HG02852 (cell line): ENCODE results near the gene KIF1A.
"Not testable (repeated sequence)": the region's sequence is repeated elsewhere in the genome, so short reads cannot be mapped to it uniquely, and the experiment has no call there.

Experiments used
- ATAC-seq: cut with Tn5 transposase; IDR thresholded peaks from one replicate; pipeline ENCODE4 v1.9.1; 2021; ENCODE audit warnings: mild to moderate bottlenecking, moderate library complexity; ENCODE audit not compliant: unreplicated experiment

The KIF1A gene

GRCh38 chr2:240687741-240688552, 132.1 kb downstream of the KIF1A start:
- no peak for ATAC-seq

GRCh38 chr2:240687045-240687740, 132.8 kb downstream of the KIF1A start:
- no peak for ATAC-seq

GRCh38 chr2:240686460-240686859, 133.6 kb downstream of the KIF1A start:
- ATAC-seq: no peak

GRCh38 chr2:240685771-240686371, 134.1 kb downstream of the KIF1A start:
- no peak for ATAC-seq

GRCh38 chr2:240683980-240684728, 135.9 kb downstream of the KIF1A start:
- ATAC-seq: not testable (repeated sequence)

- ATAC-seq: not testable (repeated sequence)
These were observed 136.6 kb downstream of the KIF1A start for GRCh38 chr2:240683329-240683979.

GRCh38 chr2:240682431-240683224, 137.4 kb downstream of the KIF1A start, which contains the start of gene AQP12B:
Gene AQP12B (minus strand): TSS chr2:240682885. CDS start chr2:240682837, 48 bp downstream.
- not testable (repeated sequence) for ATAC-seq

GRCh38 chr2:240680185-240680584, 139.8 kb downstream of the KIF1A start:
- not testable (repeated sequence) for ATAC-seq

GRCh38 chr2:240678909-240679308, 141.1 kb downstream of the KIF1A start:
- ATAC-seq: not testable (repeated sequence)

GRCh38 chr2:240678043-240678442, 142.0 kb downstream of the KIF1A start:
- ATAC-seq: not testable (repeated sequence)

- not testable (repeated sequence) for ATAC-seq
These were observed 144.7 kb downstream of the KIF1A start for GRCh38 chr2:240675345-240675744.

- not testable (repeated sequence) for ATAC-seq
These were observed 145.4 kb downstream of the KIF1A start for GRCh38 chr2:240674461-240675184.

- no peak for ATAC-seq
These were observed 147.3 kb downstream of the KIF1A start for GRCh38 chr2:240672701-240673190.

GRCh38 chr2:240672076-240672700, 147.8 kb downstream of the KIF1A start:
- no peak for ATAC-seq

- no peak for ATAC-seq
These were observed 149.1 kb downstream of the KIF1A start for GRCh38 chr2:240670950-240671349.

GRCh38 chr2:240670402-240670801, 149.6 kb downstream of the KIF1A start:
- ATAC-seq: no peak

- no peak for ATAC-seq
These were observed 155.4 kb downstream of the KIF1A start for GRCh38 chr2:240664622-240665021.
